ENCODE data around the gene ITGB5.

Gene ITGB5

DNA sequence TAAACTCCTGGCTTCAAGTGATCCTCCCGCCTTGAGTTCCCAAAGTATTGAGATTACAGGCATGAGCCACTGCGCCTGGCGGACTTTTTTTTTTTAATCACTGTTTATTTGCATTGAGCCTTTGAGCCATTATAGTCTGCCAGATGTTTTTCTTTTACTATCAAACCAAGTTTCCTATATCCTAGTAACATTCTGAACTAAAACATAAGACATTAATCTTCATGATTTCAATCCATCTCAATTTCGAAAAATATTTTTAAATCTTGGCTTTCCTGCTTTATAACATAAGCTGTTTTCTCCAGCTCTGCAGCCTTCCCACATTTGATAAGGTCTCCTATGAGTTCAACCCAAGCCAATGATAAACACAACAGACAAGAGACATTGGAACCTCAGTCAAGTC, 81.5 kb downstream of the ITGB5 start:
- TF ChIP-seq FOXP2 (optimal IDR thresholded peaks at IDR 0.05; ENCODE audit: borderline replicate concordance, extremely low read depth, extremely low read length, insufficient read depth): no peak
- TF ChIP-seq, protein P1, sequence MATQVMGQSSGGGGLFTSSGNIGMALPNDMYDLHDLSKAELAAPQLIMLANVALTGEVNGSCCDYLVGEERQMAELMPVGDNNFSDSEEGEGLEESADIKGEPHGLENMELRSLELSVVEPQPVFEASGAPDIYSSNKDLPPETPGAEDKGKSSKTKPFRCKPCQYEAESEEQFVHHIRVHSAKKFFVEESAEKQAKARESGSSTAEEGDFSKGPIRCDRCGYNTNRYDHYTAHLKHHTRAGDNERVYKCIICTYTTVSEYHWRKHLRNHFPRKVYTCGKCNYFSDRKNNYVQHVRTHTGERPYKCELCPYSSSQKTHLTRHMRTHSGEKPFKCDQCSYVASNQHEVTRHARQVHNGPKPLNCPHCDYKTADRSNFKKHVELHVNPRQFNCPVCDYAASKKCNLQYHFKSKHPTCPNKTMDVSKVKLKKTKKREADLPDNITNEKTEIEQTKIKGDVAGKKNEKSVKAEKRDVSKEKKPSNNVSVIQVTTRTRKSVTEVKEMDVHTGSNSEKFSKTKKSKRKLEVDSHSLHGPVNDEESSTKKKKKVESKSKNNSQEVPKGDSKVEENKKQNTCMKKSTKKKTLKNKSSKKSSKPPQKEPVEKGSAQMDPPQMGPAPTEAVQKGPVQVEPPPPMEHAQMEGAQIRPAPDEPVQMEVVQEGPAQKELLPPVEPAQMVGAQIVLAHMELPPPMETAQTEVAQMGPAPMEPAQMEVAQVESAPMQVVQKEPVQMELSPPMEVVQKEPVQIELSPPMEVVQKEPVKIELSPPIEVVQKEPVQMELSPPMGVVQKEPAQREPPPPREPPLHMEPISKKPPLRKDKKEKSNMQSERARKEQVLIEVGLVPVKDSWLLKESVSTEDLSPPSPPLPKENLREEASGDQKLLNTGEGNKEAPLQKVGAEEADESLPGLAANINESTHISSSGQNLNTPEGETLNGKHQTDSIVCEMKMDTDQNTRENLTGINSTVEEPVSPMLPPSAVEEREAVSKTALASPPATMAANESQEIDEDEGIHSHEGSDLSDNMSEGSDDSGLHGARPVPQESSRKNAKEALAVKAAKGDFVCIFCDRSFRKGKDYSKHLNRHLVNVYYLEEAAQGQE (IDR thresholded peaks at IDR 0.05; ENCODE audit: insufficient read depth in 1 of 2, low read depth in 2 of 2, low read length in 2 of 2): no peak
- no peak for TF ChIP-seq POLR2AphosphoS5 (IDR thresholded peaks at IDR 0.05; ENCODE audit: low read depth, low read length)
- no peak for TF ChIP-seq SIN3A (IDR thresholded peaks at IDR 0.05; ENCODE audit: borderline replicate concordance, insufficient read depth, low read length)
- no peak for TF ChIP-seq TAF1 (IDR thresholded peaks at IDR 0.05; ENCODE audit: borderline replicate concordance, insufficient read depth, low read length)

GRCh38 chr3:124804875-124805274, 82.3 kb downstream of the ITGB5 start:
- TF ChIP-seq TAF1 (IDR thresholded peaks at IDR 0.05; ENCODE audit: borderline replicate concordance, insufficient read depth, low read length) (no peak), POLR2AphosphoS5 (IDR thresholded peaks at IDR 0.05; ENCODE audit: low read depth, low read length) (no peak), FOXP2 (optimal IDR thresholded peaks at IDR 0.05; ENCODE audit: borderline replicate concordance, extremely low read depth, extremely low read length, insufficient read depth) (no peak), SIN3A (IDR thresholded peaks at IDR 0.05; ENCODE audit: borderline replicate concordance, insufficient read depth, low read length) (no peak)
- TF ChIP-seq, protein P1 (IDR thresholded peaks at IDR 0.05; ENCODE audit: insufficient read depth in 1 of 2, low read depth in 2 of 2, low read length in 2 of 2): no peak

DNA sequence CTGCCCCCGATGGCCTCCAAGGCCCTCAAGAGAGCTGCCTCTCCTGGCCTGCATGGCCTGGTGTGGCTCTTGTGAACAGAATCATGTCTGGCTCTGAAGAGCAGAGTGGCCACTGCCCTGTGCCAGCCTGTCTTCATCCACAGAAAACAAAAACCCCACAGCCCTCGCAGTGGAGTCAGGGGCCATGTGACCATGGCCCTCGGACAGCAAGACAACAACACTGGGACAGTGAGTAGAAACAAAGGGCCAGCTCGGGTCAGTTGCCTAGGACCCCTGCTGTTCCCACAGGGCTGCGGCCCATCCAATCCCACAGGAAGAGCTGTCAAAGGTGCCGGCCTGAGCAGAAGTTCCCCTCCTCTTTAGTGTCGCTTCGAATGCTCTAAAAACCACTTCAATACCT, 84.5 kb downstream of the ITGB5 start:
- no peak for TF ChIP-seq FOXP2 (optimal IDR thresholded peaks at IDR 0.05; ENCODE audit: borderline replicate concordance, extremely low read depth, extremely low read length, insufficient read depth)
- TF ChIP-seq SIN3A (IDR thresholded peaks at IDR 0.05; ENCODE audit: borderline replicate concordance, insufficient read depth, low read length): no peak
- TF ChIP-seq, protein P1 (IDR thresholded peaks at IDR 0.05; ENCODE audit: insufficient read depth in 1 of 2, low read depth in 2 of 2, low read length in 2 of 2): no peak
- TF ChIP-seq POLR2AphosphoS5 (IDR thresholded peaks at IDR 0.05; ENCODE audit: low read depth, low read length): no peak
- TF ChIP-seq TAF1 (IDR thresholded peaks at IDR 0.05; ENCODE audit: borderline replicate concordance, insufficient read depth, low read length): no peak

GRCh38 chr3:124802061-124802698, 85.0 kb downstream of the ITGB5 start:
- TF ChIP-seq, protein P1 (IDR thresholded peaks at IDR 0.05; ENCODE audit: insufficient read depth in 1 of 2, low read depth in 2 of 2, low read length in 2 of 2): no peak
- TF ChIP-seq POLR2AphosphoS5 (IDR thresholded peaks at IDR 0.05; ENCODE audit: low read depth, low read length) (no peak), FOXP2 (optimal IDR thresholded peaks at IDR 0.05; ENCODE audit: borderline replicate concordance, extremely low read depth, extremely low read length, insufficient read depth) (no peak), TAF1 (IDR thresholded peaks at IDR 0.05; ENCODE audit: borderline replicate concordance, insufficient read depth, low read length) (no peak), SIN3A (IDR thresholded peaks at IDR 0.05; ENCODE audit: borderline replicate concordance, insufficient read depth, low read length) (no peak)

All from PFSK-1 (cell line).